Measurements from ENCODE around the gene NRAS. TPM values are rescaled to one million over a fixed set of nuclear protein-coding genes. Genes with fewer than 3 reads are reported as not detected.
A peak's percentile ranks its signal among the peaks of the same experiment; 100 is the strongest.

The NRAS gene
- total RNA-seq, 1 donor from 2014 or later, result 79.4 TPM

DNA sequence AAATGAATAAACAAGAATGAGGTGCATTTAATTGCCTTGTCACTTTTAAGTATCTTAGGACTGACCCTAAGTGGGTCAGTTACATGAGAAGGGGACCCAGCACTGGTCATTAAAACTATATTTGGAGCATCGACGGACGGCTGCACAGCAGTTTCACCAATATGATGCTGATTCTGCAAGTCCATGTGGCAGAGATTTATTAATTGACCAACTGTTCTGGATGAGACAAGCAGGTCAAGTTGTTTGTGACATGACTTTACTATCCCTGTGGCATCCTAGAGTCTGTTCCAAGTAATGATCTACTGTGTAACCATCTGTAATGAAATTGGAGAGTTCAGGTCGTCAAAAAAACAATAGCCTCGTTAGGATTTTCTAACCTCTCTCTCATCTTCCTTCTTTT lies 30.7 kb downstream of the NRAS start:
- TF ChIP-seq, protein P1, sequence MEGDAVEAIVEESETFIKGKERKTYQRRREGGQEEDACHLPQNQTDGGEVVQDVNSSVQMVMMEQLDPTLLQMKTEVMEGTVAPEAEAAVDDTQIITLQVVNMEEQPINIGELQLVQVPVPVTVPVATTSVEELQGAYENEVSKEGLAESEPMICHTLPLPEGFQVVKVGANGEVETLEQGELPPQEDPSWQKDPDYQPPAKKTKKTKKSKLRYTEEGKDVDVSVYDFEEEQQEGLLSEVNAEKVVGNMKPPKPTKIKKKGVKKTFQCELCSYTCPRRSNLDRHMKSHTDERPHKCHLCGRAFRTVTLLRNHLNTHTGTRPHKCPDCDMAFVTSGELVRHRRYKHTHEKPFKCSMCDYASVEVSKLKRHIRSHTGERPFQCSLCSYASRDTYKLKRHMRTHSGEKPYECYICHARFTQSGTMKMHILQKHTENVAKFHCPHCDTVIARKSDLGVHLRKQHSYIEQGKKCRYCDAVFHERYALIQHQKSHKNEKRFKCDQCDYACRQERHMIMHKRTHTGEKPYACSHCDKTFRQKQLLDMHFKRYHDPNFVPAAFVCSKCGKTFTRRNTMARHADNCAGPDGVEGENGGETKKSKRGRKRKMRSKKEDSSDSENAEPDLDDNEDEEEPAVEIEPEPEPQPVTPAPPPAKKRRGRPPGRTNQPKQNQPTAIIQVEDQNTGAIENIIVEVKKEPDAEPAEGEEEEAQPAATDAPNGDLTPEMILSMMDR (conservative IDR thresholded peaks at IDR 0.05; ENCODE audit: low read depth, low read length), result no peak
- DNase-seq (ENCODE audit: low read depth), result no peak
- no peak overlapping the region for H3K4me3 ChIP-seq (ENCODE audit: low read depth, low read length)

DNA sequence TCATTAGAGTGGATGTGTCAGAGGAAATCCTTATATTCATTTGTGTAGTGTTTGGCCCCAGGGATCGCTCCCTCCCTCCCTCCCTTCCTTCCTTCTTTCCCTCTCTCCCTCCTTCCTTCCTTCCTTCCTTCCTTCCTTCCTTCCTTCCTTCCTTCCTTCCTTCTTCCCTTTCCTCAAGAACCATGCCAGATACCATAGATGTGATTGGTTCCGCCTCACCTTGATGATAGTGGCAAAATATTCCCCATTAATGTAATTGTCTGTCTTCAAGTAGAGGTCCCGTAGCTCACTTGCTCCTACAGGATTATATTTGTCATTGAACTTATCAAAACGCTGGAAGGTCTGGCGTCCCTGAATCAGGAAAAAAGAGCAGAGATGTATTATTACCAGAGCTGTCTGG lies 38.9 kb downstream of the NRAS start:
- DNase-seq (ENCODE audit: low read depth), result no peak
- no peak overlapping the region for H3K4me3 ChIP-seq (ENCODE audit: low read depth, low read length)
- TF ChIP-seq, protein P1 (conservative IDR thresholded peaks at IDR 0.05; ENCODE audit: low read depth, low read length), result no peak

DNA sequence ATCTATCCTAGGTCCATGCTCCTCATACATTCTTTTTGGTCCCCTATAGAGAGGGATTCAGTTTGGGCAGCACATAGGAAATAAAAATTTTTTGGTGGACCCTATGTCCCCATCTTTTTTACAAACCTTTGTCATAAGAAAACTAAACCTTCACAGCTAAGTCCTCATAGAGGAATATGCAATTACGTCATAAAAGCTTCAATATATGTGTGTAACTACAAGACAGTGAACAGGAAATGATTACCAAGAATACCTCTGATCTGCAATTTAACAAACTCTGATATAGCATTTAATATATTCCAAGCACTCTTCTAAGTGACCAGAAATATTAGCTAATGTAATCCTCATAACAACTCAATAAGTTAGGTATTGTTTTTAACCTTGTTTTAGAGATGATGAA lies 40.5 kb downstream of the NRAS start:
- DNase-seq (ENCODE audit: low read depth), result no peak
- no peak overlapping the region for H3K4me3 ChIP-seq (ENCODE audit: low read depth, low read length)
- TF ChIP-seq, protein P1 (conservative IDR thresholded peaks at IDR 0.05; ENCODE audit: low read depth, low read length), result no peak

DNA sequence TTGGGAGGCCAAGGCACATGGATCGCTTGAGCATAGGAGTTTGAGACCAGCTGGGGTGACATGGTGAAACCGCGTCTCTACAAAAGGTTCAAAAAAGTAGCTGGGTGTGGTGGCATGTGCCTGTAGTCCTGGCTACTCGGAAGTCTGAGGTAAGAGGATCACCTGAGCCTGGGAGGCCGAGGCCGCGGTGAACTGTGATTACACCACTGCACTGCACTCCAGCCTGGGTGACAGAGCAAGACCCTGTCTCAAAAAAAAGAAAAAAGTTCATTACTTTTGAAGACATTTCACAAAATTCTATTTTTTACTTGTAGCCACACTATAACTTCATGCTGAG lies 44.7 kb downstream of the NRAS start:
- TF ChIP-seq, protein P1 (conservative IDR thresholded peaks at IDR 0.05; ENCODE audit: low read depth, low read length), result no peak
- H3K4me3 ChIP-seq (ENCODE audit: low read depth, low read length), result no peak overlapping the region
- DNase-seq (ENCODE audit: low read depth), result no peak

DNA sequence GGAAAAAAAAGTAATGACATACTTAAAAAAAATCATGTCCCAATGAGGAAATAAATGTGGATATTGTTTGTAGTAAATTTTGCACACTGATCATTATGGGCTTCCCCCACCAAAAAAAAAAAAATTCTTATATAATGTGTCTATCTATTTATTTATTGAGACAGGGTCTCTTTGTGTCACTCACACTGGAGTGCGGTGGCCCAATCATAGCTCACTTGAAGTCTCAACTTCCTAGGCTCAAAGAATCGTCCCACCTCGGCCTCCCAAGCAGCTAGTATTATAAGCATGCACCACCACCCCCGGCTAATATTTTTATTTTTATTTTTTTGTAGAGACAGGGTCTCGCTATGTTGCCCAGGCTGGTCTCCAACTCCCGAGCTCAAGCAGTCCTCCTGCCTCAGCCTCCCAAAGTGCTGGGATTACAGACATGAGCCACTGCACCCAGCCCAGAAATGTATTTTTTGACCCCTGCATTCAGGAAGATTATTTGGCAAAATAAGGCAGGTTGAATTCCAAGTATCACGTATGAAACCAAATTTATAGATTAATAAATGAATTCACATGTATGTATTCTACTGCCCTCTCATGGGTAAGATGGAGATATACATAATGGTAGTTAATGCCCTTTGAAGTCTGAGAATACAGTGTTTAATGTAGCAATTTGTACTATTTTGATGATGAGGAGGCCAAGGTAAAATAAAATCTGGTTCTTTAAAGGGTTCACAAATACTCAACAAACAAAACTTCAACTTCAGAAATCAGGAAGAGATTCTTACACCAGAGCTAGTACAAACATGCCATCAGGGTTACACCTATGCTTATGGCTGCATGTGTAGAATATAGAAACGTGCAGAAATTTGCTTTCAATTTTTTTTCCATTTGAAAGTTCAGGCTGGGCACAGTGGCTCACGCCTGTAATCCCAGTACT lies 45.3 kb downstream of the NRAS start:
- TF ChIP-seq, protein P1 (conservative IDR thresholded peaks at IDR 0.05; ENCODE audit: low read depth, low read length), result peak; percentile 36
- no peak overlapping the region for H3K4me3 ChIP-seq (ENCODE audit: low read depth, low read length)
- no peak for DNase-seq (ENCODE audit: low read depth)

DNA sequence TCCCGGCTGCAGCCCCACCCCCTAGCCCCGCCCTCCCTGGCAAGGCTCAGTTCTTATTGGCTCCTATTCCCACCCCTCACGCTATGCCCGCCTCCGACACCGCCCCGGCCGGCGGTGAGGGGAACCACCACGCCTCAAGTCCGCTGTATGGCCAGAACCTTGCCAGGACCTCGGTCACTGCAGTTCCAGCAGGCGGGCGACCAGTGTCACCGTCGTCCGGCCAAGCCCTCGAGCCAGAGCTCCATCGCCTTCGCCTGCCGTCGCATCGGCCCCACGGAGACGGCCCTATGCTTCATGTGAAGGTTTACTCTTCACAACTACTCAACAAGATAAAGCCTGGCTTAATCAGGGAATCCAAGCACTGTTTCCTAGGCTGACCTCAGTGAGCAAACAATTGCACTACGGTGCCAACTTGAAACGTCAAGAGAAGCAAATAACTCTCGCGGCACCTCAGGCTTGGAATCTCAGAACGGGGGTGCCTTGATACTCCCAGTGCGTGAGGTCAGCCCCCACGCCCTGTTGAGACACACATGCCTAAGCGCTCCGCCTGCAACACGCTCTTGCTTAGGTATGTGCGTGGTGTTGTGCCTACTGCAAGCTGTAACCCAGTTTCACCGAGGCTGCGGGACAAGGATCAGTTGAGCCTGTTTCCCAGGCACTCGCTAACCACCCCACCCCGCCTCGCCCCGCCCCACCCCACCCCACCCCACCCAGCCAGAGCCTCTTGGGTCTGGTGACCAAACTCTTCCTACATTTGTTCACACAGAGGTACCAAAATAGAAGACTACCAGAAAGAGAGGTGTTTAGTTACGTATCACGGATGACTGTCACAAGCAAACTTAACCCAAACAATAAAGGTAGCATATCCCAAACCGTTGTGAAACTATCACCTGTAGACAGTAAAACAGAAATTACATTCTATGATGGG lies 46.2 kb downstream of the NRAS start:
- TF ChIP-seq, protein P1 (conservative IDR thresholded peaks at IDR 0.05; ENCODE audit: low read depth, low read length), result no peak
- peak; percentile 72 for DNase-seq (ENCODE audit: low read depth)
- peak overlapping the region; percentile 84 for H3K4me3 ChIP-seq (ENCODE audit: low read depth, low read length)
